Stomach (tissue), 4 donors: ENCODE results near the gene GLYR1.

ENCODE experiments used
- CTCF ChIP-seq, 7 experiments: fragments of 450-650 bp in 4 of 7; fragments of 200-600 bp in 3 of 7; sonication (generic) in 3 of 7; IDR thresholded peaks; one replicate each; pipeline ENCODE4 v1.5.1; 2016 to 2019; ENCODE audit warnings: antibody characterized with exemption in 7 of 7, control low read depth in 2 of 7, mild to moderate bottlenecking in 1 of 7
- EP300 ChIP-seq: sonication (generic); formaldehyde crosslinking; IDR thresholded peaks from one replicate; pipeline ENCODE4 v1.6.1; 2017; ENCODE audit warnings: antibody characterized with exemption
- POLR2A ChIP-seq, 4 donors: fragments of 450-650 bp; IDR thresholded peaks; one replicate each; pipeline ENCODE4 v1.6.1; 2016; ENCODE audit warnings: antibody characterized with exemption in 4 of 4, control low read depth in 2 of 4, mild to moderate bottlenecking in 1 of 4, moderate library complexity in 1 of 4
- POLR2AphosphoS5 ChIP-seq, 3 donors: sonication (generic); formaldehyde crosslinking; IDR thresholded peaks; one replicate each; pipeline ENCODE4 v1.6.1; 2016; ENCODE audit warnings: antibody characterized with exemption in 3 of 3

- no peak for TF ChIP-seq CTCF (IDR thresholded peaks at IDR 0.05)
- TF ChIP-seq EP300, result no peak
- TF ChIP-seq POLR2A (IDR thresholded peaks at IDR 0.05), result no peak
- TF ChIP-seq POLR2AphosphoS5 (IDR thresholded peaks at IDR 0.05), result no peak
These were observed 43.6 kb upstream of the GLYR1 start for GRCh38 chr16:4890686-4891085.
